GM12872 (cell line): ENCODE measurements around the gene ABHD15.

ENCODE experiments used
- CTCF ChIP-seq: IDR thresholded peaks from 3 replicates; pipeline ENCODE4 v1.5.1; 2011; ENCODE audit warnings: low read depth, mild to moderate bottlenecking, low read length, moderate library complexity; ENCODE audit not compliant: insufficient read depth

The ABHD15 gene

GRCh38 chr17:29567554-29568330, 905 bp upstream of the ABHD15 start:
- peak; percentile 75 for TF ChIP-seq CTCF

DNA sequence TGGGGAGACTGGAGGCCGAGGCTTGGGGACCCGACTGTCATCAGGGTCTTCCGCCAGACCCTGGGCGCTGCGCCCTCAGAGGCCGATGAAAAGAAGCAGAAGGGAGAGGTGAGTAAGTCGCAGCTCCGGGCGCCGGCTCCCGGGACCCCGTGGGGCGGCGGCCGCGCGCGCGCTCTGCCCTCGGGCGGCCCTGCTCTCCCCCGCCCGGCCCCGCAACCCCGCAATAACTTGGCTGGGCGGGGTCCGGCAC, 392 bp upstream of the ABHD15 start:
- TF ChIP-seq CTCF, result no peak

- peak; percentile 27 for TF ChIP-seq CTCF
These were observed 979 bp downstream of the ABHD15 start for GRCh38 chr17:29565643-29566472.

- TF ChIP-seq CTCF, result no peak
These were observed 3.0 kb downstream of the ABHD15 start for GRCh38 chr17:29563816-29564215.

GRCh38 chr17:29562615-29563014, 4.2 kb downstream of the ABHD15 start:
- no peak for TF ChIP-seq CTCF

GRCh38 chr17:29561554-29562517, 5.0 kb downstream of the ABHD15 start:
- no peak for TF ChIP-seq CTCF

DNA sequence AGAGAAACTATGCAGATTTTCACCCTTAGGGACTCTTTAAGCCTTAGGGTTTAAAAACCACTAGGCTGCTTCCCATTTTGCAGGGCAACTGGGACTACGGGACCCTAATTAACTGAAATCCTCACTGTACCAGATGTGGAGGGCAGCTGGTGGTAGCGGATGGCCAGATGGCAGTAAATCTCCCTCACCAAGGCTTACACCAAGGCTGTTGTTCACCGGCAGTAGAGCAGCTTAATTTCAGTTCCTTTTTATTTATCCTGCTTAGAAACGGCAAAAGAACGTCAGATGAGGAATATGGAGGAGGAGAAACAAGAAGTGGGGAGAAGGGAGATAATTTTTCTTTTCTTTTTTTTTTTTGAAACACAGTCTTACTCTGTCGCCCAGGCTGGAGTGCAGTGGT, 6.5 kb downstream of the ABHD15 start:
- TF ChIP-seq CTCF, result no peak
